ENCODE measurements around the gene MYO1E. TPM values are rescaled to one million over a fixed set of nuclear protein-coding genes. Genes with fewer than 3 reads are reported as not detected.
A peak's percentile ranks its signal among the peaks of the same experiment; 100 is the strongest.

The MYO1E gene
- total RNA-seq, 2 experiments from 2014 or later = 20.3 to 22.7 TPM

DNA sequence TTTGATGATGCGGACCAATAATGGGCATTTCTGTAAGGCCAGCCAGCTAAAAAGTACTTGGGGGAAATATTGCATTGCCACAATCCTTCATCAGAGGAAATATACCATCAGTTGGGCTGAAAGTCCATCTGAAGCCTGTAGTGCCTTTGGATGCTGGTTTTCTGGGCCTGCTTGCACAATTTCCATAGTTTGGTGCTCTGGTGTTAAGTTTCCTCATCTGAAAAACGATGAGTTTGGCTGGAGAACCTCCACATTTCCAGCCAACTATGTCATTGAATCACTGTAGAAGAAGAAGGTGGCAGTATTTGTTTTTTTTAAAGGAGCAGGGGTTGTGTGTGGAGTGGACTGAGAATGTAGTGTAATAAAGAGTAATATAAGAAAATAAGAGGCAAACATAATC lies 257.6 kb downstream of the MYO1E start:
- Mint-ChIP-seq H3K36me3 (ENCODE audit: low read depth) (peaks cover 48% of the 10 kb centered on the region), H3K4me3 (no peak overlapping the region), H3K9me3 (no peaks in the 10 kb centered on the region), H3K27ac (no peak overlapping the region), H3K4me1 (ENCODE audit: low read depth) (no peaks in the 10 kb centered on the region), H3K27me3 (no peaks in the 10 kb centered on the region)
- DNase-seq (no peak), ATAC-seq (no peak)
- POLR2A ChIA-PET = interaction anchor here (0.9 kb wide), 1 partner anchor 19 kb away, joined by 3 read pairs; no protein-coding TSS in a partner anchor
- intact Hi-C loops (cut with micrococcal nuclease) = no loop called here
- TF ChIP-seq, protein P1, sequence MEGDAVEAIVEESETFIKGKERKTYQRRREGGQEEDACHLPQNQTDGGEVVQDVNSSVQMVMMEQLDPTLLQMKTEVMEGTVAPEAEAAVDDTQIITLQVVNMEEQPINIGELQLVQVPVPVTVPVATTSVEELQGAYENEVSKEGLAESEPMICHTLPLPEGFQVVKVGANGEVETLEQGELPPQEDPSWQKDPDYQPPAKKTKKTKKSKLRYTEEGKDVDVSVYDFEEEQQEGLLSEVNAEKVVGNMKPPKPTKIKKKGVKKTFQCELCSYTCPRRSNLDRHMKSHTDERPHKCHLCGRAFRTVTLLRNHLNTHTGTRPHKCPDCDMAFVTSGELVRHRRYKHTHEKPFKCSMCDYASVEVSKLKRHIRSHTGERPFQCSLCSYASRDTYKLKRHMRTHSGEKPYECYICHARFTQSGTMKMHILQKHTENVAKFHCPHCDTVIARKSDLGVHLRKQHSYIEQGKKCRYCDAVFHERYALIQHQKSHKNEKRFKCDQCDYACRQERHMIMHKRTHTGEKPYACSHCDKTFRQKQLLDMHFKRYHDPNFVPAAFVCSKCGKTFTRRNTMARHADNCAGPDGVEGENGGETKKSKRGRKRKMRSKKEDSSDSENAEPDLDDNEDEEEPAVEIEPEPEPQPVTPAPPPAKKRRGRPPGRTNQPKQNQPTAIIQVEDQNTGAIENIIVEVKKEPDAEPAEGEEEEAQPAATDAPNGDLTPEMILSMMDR (IDR thresholded peaks at IDR 0.05) = no peak
- CTCF ChIA-PET = interaction anchor here (0.6 kb wide), 1 partner anchor 47 kb away, joined by 3 read pairs; no protein-coding TSS in a partner anchor

DNA sequence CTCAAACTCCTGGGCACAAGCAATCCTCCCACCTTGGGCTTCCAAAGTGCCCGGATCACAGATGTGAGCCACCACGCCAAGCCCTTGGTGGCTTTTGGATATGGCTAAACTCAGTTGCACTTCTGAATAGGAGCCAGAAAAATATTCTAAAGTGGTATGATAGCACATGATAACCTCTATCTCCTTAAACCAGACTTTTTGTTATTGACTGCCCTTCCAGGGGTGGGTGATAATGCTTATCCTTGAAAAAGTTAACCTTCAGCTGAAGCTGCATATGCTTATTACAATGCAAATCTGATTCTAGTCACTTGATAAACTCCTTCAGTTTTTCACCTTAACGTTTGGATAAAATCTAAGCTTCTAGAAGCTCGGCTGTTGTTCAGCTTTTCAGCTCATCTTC lies 261.4 kb downstream of the MYO1E start:
- no peak for ATAC-seq
- H3K36me3 Mint-ChIP-seq (ENCODE audit: low read depth) = peaks cover 46% of the 10 kb centered on the region
- POLR2A ChIA-PET = no interaction called here

DNA sequence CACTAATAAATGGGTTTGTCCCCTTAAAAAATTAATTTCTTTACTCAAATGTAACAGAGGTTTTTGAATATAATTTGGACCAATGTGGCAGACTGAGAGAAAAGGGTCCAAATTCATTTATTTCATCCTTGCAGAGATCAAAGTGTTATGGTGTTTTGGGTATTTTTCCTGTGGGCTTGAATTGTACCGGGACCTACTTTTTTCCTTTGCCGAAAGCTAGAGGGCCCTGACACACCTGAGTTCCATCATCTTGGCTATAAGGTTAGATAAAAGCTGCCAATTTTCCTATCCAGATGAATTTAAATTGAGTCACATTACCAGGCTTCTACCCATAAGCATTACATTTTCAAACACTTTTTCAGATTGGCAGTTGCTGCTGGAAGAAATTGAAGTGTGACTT lies 266.8 kb downstream of the MYO1E start:
- TF ChIP-seq, protein P1 (IDR thresholded peaks at IDR 0.05) = no peak

More for the DNA sequence above, 261.4 kb downstream of the MYO1E start:
- no peaks in the 10 kb centered on the region for H3K9me3 Mint-ChIP-seq
- H3K27me3 Mint-ChIP-seq = no peaks in the 10 kb centered on the region
- no peak overlapping the region for H3K27ac Mint-ChIP-seq
- TF ChIP-seq, protein P1 (IDR thresholded peaks at IDR 0.05) = no peak
- CTCF ChIA-PET = no interaction called here
- intact Hi-C loops (cut with micrococcal nuclease) = no loop called here
- H3K4me3 Mint-ChIP-seq = no peak overlapping the region
- H3K4me1 Mint-ChIP-seq (ENCODE audit: low read depth) = no peaks in the 10 kb centered on the region
- DNase-seq = no peak

DNA sequence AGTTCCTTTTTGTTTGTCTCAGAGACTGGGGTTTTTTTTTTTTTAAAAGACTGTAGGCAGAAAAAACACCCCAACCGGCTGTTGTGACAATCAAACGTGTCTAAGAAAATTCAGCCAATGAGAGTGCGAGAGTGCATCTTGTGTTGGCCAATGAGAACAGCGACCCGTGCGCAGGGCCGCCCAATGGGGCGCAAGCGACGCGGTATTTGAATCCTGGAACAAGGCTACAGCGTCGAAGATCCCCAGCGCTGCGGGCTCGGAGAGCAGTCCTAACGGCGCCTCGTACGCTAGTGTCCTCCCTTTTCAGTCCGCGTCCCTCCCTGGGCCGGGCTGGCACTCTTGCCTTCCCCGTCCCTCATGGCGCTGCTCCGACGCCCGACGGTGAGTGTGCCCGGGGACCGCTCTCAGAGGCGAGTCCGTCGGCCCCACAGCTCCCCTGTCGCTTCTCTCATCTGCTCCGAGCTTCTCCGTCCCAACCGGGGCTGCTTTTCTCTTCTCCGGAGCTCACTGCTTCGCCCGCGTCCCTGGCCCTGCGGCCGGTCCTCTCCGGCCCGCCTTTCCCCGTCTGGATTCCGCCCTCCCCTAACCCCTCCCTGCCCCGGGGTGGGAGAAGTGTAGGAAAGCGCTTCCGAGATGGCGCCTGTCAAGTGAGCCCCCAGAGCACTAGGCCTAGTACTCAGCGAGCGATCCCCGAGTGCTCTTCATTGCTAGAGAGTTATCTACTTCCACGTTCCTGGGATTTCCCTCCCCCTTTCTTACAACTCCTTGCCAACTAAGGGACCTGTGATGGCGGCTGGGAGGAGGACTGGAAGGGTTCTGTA lies 267.5 kb downstream of the MYO1E start, which contains the start of gene CCNB2:
TSS of gene CCNB2 (plus strand) at position 235 of the 821 bp plus-strand sequence. CDS start at position 358, 123 bp downstream.
- POLR2A ChIA-PET = no interaction called here
- H3K9me3 Mint-ChIP-seq = no peaks in the 10 kb centered on the region
- CTCF ChIA-PET = no interaction called here
- H3K4me1 Mint-ChIP-seq (ENCODE audit: low read depth) = peaks cover 11% of the 10 kb centered on the region
- ATAC-seq (peak; percentile 99), DNase-seq (peak; percentile 92)
- TF ChIP-seq, protein P1 (IDR thresholded peaks at IDR 0.05) = no peak
- H3K36me3 Mint-ChIP-seq (ENCODE audit: low read depth) = peaks cover 22% of the 10 kb centered on the region
- H3K27me3 Mint-ChIP-seq = no peaks in the 10 kb centered on the region
- intact Hi-C loops (cut with micrococcal nuclease) = no loop called here
- peak within 1 kb of the TSS; percentile 97 for H3K27ac Mint-ChIP-seq
- peak within 1 kb of the TSS; percentile 82 for H3K4me3 Mint-ChIP-seq

More for the DNA sequence above, 266.8 kb downstream of the MYO1E start:
- H3K36me3 Mint-ChIP-seq (ENCODE audit: low read depth) = peaks cover 23% of the 10 kb centered on the region
- ChIA-PET POLR2A (no interaction called here), CTCF (interaction anchor here (0.6 kb wide), 1 partner anchor 79 kb away, joined by 3 read pairs; no protein-coding TSS in a partner anchor)
- DNase-seq (no peak), ATAC-seq (no peak)
- no peaks in the 10 kb centered on the region for H3K9me3 Mint-ChIP-seq
- H3K27me3 Mint-ChIP-seq = no peaks in the 10 kb centered on the region
- H3K27ac Mint-ChIP-seq = peak overlapping the region; percentile 97
- H3K4me1 Mint-ChIP-seq (ENCODE audit: low read depth) = peaks cover 11% of the 10 kb centered on the region
- H3K4me3 Mint-ChIP-seq = peak overlapping the region; percentile 82
- intact Hi-C loops (cut with micrococcal nuclease) = no loop called here

DNA sequence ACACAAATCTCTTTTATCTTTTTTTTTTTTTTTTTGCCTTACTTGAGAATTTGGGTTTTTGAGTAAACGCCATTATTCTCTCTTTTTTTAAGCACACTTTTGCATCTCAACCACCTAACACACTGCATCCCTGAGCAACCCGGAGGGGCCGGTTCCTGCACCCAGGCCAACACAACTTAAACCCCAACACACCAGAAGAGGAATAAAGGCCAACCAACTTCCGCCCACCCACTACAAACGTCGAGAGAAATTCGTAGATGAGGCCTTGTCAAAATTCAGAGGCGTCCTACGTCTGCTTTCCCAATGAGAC lies 268.1 kb downstream of the MYO1E start:
- Mint-ChIP-seq H3K4me3 (peak overlapping the region; percentile 82), H3K36me3 (ENCODE audit: low read depth) (peaks cover 21% of the 10 kb centered on the region), H3K4me1 (ENCODE audit: low read depth) (peaks cover 11% of the 10 kb centered on the region), H3K27me3 (no peaks in the 10 kb centered on the region), H3K9me3 (no peaks in the 10 kb centered on the region), H3K27ac (peak overlapping the region; percentile 97)
- no peak for ATAC-seq
- POLR2A ChIA-PET = no interaction called here
- no peak for DNase-seq
- TF ChIP-seq, protein P1 (IDR thresholded peaks at IDR 0.05) = no peak
- intact Hi-C loops (cut with micrococcal nuclease) = no loop called here
- CTCF ChIA-PET = no interaction called here

All from activated CD8-positive, alpha-beta T cell treated with anti-CD3 and anti-CD28 coated beads for 36 hours (primary cell).